Measurements from ENCODE around the gene TMEM184A. TPM values are rescaled to one million over a fixed set of nuclear protein-coding genes. Genes with fewer than 3 reads are reported as not detected.

The TMEM184A gene
- polyA plus RNA-seq, 2 donors = 80.2 to 187 TPM

GRCh38 chr7:1590887-1591286, 34.9 kb upstream of the TMEM184A start:
- peaks cover 0 to 3% of the 10 kb centered on the region in 2 donors for H3K4me1 ChIP-seq (ENCODE audit: control insufficient read depth in 2 of 2, insufficient read depth in 2 of 2, low read length in 1 of 2)
- H3K36me3 ChIP-seq (ENCODE audit: control insufficient read depth in 2 of 2, insufficient read depth in 2 of 2, low read length in 1 of 2) = no peaks in the 10 kb centered on the region
- H3K9me3 ChIP-seq (ENCODE audit: control insufficient read depth in 2 of 2, insufficient read depth in 1 of 2, low read depth in 1 of 2, low read length in 1 of 2) = peaks cover 0 to 11% of the 10 kb centered on the region in 2 donors
- H3K27ac ChIP-seq (ENCODE audit: low read depth in 2 of 2, low read length in 1 of 2) = no peak overlapping the region
- 67 to 71% methylated on average over 9 of the region's 9 CpGs for WGBS, 2 donors
- H3K27me3 ChIP-seq (ENCODE audit: control insufficient read depth in 1 of 2, insufficient read depth in 2 of 2, low read length in 2 of 2) = no peaks in the 10 kb centered on the region
- no peak overlapping the region for H3K4me3 ChIP-seq (ENCODE audit: low read depth in 1 of 2, low read length in 2 of 2)

DNA sequence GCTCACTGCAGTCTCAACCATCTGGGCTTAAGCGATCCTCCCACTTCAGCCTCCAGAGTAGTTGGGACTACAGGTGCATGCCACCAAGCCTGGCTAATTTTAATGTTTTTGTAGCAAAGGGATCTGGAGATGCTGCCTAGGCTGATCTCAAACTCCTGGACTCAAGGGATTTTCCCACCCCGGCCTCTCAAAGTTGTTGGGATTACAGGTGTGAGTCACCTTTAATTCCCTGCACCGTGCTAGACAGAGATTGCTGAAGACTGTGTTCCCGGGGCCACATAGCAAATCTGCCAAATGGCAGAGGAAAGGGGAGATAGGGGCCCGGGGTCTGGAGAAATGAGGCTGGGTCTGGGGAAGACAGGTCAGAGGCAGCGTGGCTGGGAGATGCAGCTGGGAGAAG, 34.5 kb upstream of the TMEM184A start:
- Histone ChIP-seq H3K4me3 (ENCODE audit: low read depth in 1 of 2, low read length in 2 of 2) (no peak overlapping the region), H3K27ac (ENCODE audit: low read depth in 2 of 2, low read length in 1 of 2) (no peak overlapping the region), H3K9me3 (ENCODE audit: control insufficient read depth in 2 of 2, insufficient read depth in 1 of 2, low read depth in 1 of 2, low read length in 1 of 2) (peaks cover 0 to 11% of the 10 kb centered on the region in 2 donors), H3K4me1 (ENCODE audit: control insufficient read depth in 2 of 2, insufficient read depth in 2 of 2, low read length in 1 of 2) (peaks cover 0 to 3% of the 10 kb centered on the region in 2 donors), H3K36me3 (ENCODE audit: control insufficient read depth in 2 of 2, insufficient read depth in 2 of 2, low read length in 1 of 2) (no peaks in the 10 kb centered on the region), H3K27me3 (ENCODE audit: control insufficient read depth in 1 of 2, insufficient read depth in 2 of 2, low read length in 2 of 2) (no peaks in the 10 kb centered on the region)
- 66 to 69% methylated on average over 6 of the region's 6 CpGs for WGBS, 2 donors

- H3K27ac ChIP-seq (ENCODE audit: low read depth in 2 of 2, low read length in 1 of 2) = no peak overlapping the region
- H3K27me3 ChIP-seq (ENCODE audit: control insufficient read depth in 1 of 2, insufficient read depth in 2 of 2, low read length in 2 of 2) = no peaks in the 10 kb centered on the region
- H3K4me3 ChIP-seq (ENCODE audit: low read depth in 1 of 2, low read length in 2 of 2) = no peak overlapping the region
- H3K36me3 ChIP-seq (ENCODE audit: control insufficient read depth in 2 of 2, insufficient read depth in 2 of 2, low read length in 1 of 2) = no peaks in the 10 kb centered on the region
- 92 to 94% methylated on average over 1 of the region's 1 CpG for WGBS, 2 donors
- H3K4me1 ChIP-seq (ENCODE audit: control insufficient read depth in 2 of 2, insufficient read depth in 2 of 2, low read length in 1 of 2) = peaks cover 0 to 3% of the 10 kb centered on the region in 2 donors
- H3K9me3 ChIP-seq (ENCODE audit: control insufficient read depth in 2 of 2, insufficient read depth in 1 of 2, low read depth in 1 of 2, low read length in 1 of 2) = peaks cover 0 to 11% of the 10 kb centered on the region in 2 donors
Observed at GRCh38 chr7:1588978-1589377, 33.0 kb upstream of the TMEM184A start.

DNA sequence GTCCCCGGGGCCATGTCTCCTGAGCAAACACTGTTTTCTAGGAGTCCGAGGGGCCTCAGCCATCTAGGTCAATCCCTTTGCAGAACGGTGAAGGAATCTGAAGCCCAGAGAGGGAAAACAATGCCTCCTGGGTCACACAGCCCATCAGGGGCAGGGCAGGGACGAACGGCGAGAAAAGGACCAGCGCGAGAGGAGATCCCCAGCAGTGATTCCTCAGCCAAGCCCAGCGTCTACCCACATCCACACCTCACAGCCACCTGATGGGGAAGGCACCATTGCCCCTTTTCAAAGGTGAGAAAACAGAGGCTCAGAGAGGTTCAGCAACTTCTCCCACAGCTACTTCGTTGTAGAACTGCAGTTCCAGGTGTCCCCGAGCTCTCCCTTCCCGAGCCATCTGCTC, 31.7 kb upstream of the TMEM184A start:
- Histone ChIP-seq H3K36me3 (ENCODE audit: control insufficient read depth in 2 of 2, insufficient read depth in 2 of 2, low read length in 1 of 2) (no peaks in the 10 kb centered on the region), H3K27me3 (ENCODE audit: control insufficient read depth in 1 of 2, insufficient read depth in 2 of 2, low read length in 2 of 2) (no peaks in the 10 kb centered on the region)

DNA sequence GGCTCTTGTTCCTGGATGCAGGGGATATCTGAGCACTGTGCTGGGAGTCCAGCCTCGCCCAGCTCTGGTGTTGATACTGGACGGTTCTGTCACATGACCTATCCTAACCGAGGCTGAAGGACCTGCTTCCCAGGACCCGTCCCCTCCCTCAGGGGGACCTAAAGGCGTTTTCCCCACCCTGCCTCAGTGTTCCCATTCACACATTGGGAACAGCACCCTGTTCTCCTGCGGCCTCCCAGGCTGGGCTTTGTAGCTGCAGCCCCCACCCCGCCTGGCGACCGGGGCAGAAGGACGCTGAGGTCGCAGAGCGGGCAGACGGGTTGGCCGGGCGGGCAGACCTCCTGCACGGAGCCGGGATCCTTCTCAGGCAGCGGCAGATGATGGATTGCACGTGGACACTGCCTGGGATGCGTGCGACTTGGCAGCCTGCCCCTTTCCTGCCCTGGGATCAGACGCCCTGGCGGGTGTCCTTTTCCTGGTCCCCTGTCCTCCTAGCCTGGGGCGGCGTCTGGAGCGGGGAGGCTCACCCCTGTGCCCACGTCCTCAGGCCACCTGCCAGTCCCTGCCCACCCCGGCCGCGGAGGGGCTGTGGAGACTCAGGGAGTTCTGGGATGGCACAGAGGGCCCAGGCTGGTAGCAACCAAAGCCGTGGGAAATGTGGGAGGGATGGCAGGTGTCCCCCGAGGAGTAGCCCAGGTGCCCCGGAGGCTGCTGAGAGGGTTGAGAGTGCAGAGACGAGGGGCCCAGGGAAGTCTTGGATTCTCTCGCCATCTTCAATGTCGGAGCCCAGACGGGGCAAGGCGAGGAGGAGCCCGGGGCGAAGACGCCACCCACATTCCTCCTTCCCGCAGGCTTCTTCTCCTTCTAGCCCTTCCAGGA, 31.1 kb upstream of the TMEM184A start:
- WGBS, 2 donors = 52 to 62% methylated on average over 41 to 42 of the region's 42 CpGs
- no peaks in the 10 kb centered on the region for H3K27me3 ChIP-seq (ENCODE audit: control insufficient read depth in 1 of 2, insufficient read depth in 2 of 2, low read length in 2 of 2)

More for the DNA sequence above, 31.7 kb upstream of the TMEM184A start:
- WGBS, 2 donors = 83 to 85% methylated on average over 12 of the region's 12 CpGs
- Histone ChIP-seq H3K27ac (ENCODE audit: low read depth in 2 of 2, low read length in 1 of 2) (no peak overlapping the region), H3K9me3 (ENCODE audit: control insufficient read depth in 2 of 2, insufficient read depth in 1 of 2, low read depth in 1 of 2, low read length in 1 of 2) (peaks cover 0 to 11% of the 10 kb centered on the region in 2 donors), H3K4me3 (ENCODE audit: low read depth in 1 of 2, low read length in 2 of 2) (no peak overlapping the region), H3K4me1 (ENCODE audit: control insufficient read depth in 2 of 2, insufficient read depth in 2 of 2, low read length in 1 of 2) (peaks cover 0 to 3% of the 10 kb centered on the region in 2 donors)

GRCh38 chr7:1586126-1586826, 30.3 kb upstream of the TMEM184A start:
- Histone ChIP-seq H3K27ac (ENCODE audit: low read depth in 2 of 2, low read length in 1 of 2) (no peak overlapping the region), H3K4me1 (ENCODE audit: control insufficient read depth in 2 of 2, insufficient read depth in 2 of 2, low read length in 1 of 2) (peaks cover 0 to 3% of the 10 kb centered on the region in 2 donors), H3K4me3 (ENCODE audit: low read depth in 1 of 2, low read length in 2 of 2) (no peak overlapping the region), H3K9me3 (ENCODE audit: control insufficient read depth in 2 of 2, insufficient read depth in 1 of 2, low read depth in 1 of 2, low read length in 1 of 2) (peaks cover 0 to 11% of the 10 kb centered on the region in 2 donors), H3K36me3 (ENCODE audit: control insufficient read depth in 2 of 2, insufficient read depth in 2 of 2, low read length in 1 of 2) (no peaks in the 10 kb centered on the region), H3K27me3 (ENCODE audit: control insufficient read depth in 1 of 2, insufficient read depth in 2 of 2, low read length in 2 of 2) (no peaks in the 10 kb centered on the region)
- WGBS, 2 donors = 82 to 88% methylated on average over 32 to 34 of the region's 34 CpGs

More for the DNA sequence above, 31.1 kb upstream of the TMEM184A start:
- Histone ChIP-seq H3K4me1 (ENCODE audit: control insufficient read depth in 2 of 2, insufficient read depth in 2 of 2, low read length in 1 of 2) (peaks cover 0 to 3% of the 10 kb centered on the region in 2 donors), H3K27ac (ENCODE audit: low read depth in 2 of 2, low read length in 1 of 2) (no peak overlapping the region), H3K36me3 (ENCODE audit: control insufficient read depth in 2 of 2, insufficient read depth in 2 of 2, low read length in 1 of 2) (no peaks in the 10 kb centered on the region), H3K4me3 (ENCODE audit: low read depth in 1 of 2, low read length in 2 of 2) (no peak overlapping the region), H3K9me3 (ENCODE audit: control insufficient read depth in 2 of 2, insufficient read depth in 1 of 2, low read depth in 1 of 2, low read length in 1 of 2) (peaks cover 0 to 11% of the 10 kb centered on the region in 2 donors)

DNA sequence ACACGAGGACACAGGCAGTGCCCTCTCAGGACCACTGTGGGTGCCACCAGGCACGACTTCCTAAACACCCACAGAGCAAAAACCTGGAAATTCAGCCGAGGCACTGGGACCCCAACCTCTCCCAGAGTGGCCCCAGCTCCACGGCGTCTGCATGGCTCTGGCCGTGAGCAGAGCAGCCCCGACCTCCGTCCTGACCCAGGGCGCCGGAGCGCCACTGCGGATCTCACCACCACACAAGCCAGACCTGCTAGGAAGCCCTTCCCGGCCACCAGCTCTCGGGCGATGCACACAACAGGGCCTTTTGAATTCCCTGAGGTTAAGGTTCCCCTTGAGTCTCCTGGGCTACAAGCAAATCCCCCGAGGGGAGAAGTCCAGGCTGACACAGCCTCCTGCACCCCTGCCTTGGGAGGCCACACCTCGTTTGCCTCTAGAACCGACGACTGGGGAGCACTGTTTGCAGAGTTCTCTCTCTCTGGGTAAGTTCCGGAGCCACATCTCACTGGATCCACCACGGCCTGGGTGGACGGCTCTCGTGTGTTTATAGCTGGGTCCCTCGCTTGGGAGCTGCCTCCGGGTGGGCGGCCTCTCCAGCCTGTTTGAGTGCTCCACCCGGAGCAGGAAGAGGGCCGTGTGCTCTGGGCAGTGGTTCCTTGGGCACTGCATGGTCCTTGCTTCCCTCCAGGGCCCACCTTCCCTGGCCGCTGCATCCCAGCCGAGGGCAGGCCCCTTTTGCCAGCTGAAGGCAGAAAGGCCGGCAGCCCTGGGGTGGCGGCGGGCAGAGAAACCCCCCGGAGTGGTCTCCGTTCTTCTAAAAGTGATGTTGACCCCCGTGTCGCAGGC, 29.4 kb upstream of the TMEM184A start:
- H3K27ac ChIP-seq (ENCODE audit: low read depth in 2 of 2, low read length in 1 of 2) = no peak overlapping the region
- H3K27me3 ChIP-seq (ENCODE audit: control insufficient read depth in 1 of 2, insufficient read depth in 2 of 2, low read length in 2 of 2) = no peaks in the 10 kb centered on the region
- H3K9me3 ChIP-seq (ENCODE audit: control insufficient read depth in 2 of 2, insufficient read depth in 1 of 2, low read depth in 1 of 2, low read length in 1 of 2) = peaks cover 0 to 11% of the 10 kb centered on the region in 2 donors
- peaks cover 0 to 3% of the 10 kb centered on the region in 2 donors for H3K4me1 ChIP-seq (ENCODE audit: control insufficient read depth in 2 of 2, insufficient read depth in 2 of 2, low read length in 1 of 2)
- WGBS, 2 donors = 88 to 89% methylated on average over 37 of the region's 37 CpGs
- no peaks in the 10 kb centered on the region for H3K36me3 ChIP-seq (ENCODE audit: control insufficient read depth in 2 of 2, insufficient read depth in 2 of 2, low read length in 1 of 2)
- no peak overlapping the region for H3K4me3 ChIP-seq (ENCODE audit: low read depth in 1 of 2, low read length in 2 of 2)

- no peaks in the 10 kb centered on the region for H3K36me3 ChIP-seq (ENCODE audit: control insufficient read depth in 2 of 2, insufficient read depth in 2 of 2, low read length in 1 of 2)
- no peaks in the 10 kb centered on the region for H3K27me3 ChIP-seq (ENCODE audit: control insufficient read depth in 1 of 2, insufficient read depth in 2 of 2, low read length in 2 of 2)
- WGBS, 2 donors = 89 to 92% methylated on average over 18 of the region's 18 CpGs
- no peak overlapping the region for H3K27ac ChIP-seq (ENCODE audit: low read depth in 2 of 2, low read length in 1 of 2)
- peaks cover 0 to 3% of the 10 kb centered on the region in 2 donors for H3K4me1 ChIP-seq (ENCODE audit: control insufficient read depth in 2 of 2, insufficient read depth in 2 of 2, low read length in 1 of 2)
- peaks cover 0 to 11% of the 10 kb centered on the region in 2 donors for H3K9me3 ChIP-seq (ENCODE audit: control insufficient read depth in 2 of 2, insufficient read depth in 1 of 2, low read depth in 1 of 2, low read length in 1 of 2)
- no peak overlapping the region for H3K4me3 ChIP-seq (ENCODE audit: low read depth in 1 of 2, low read length in 2 of 2)
Observed at GRCh38 chr7:1584700-1585099, 28.7 kb upstream of the TMEM184A start.

Data from esophagus (tissue), 2 donors.